Measurements from ENCODE around the gene TRIM40.
"Not testable (repeated sequence)": the region's sequence is repeated elsewhere in the genome, so short reads cannot be mapped to it uniquely, and the experiment has no call there.

Gene TRIM40

GRCh38 chr6:30163090-30163917 is 27.4 kb downstream of the TRIM40 start, which contains the start of gene TRIM15:
TRIM15 (plus strand) TSS chr6:30163546; CDS start chr6:30163685, 139 bp downstream.
- no peak for DNase-seq (ENCODE audit: low read depth)
- no peak for TF ChIP-seq CTCF (IDR thresholded peaks at IDR 0.05; ENCODE audit: control insufficient read depth, insufficient read depth, low read depth, low read length, missing control alignments)
- H3K4me3 ChIP-seq (ENCODE audit: control insufficient read depth, low read depth, low read length): no peak within 1 kb of the TSS

- TF ChIP-seq CTCF (IDR thresholded peaks at IDR 0.05; ENCODE audit: control insufficient read depth, insufficient read depth, low read depth, low read length, missing control alignments): no peak
- no peak overlapping the region for H3K4me3 ChIP-seq (ENCODE audit: control insufficient read depth, low read depth, low read length)
- no peak for DNase-seq (ENCODE audit: low read depth)
Measured at GRCh38 chr6:30163918-30164654, 28.1 kb downstream of the TRIM40 start.

- no peak for TF ChIP-seq CTCF (IDR thresholded peaks at IDR 0.05; ENCODE audit: control insufficient read depth, insufficient read depth, low read depth, low read length, missing control alignments)
- no peak overlapping the region for H3K4me3 ChIP-seq (ENCODE audit: control insufficient read depth, low read depth, low read length)
- no peak for DNase-seq (ENCODE audit: low read depth)
Measured at GRCh38 chr6:30164714-30165113, 28.8 kb downstream of the TRIM40 start.

- not testable (repeated sequence) for H3K4me3 ChIP-seq (ENCODE audit: control insufficient read depth, low read depth, low read length)
Measured at GRCh38 chr6:30165238-30165637, 29.3 kb downstream of the TRIM40 start.

GRCh38 chr6:30167101-30167500 is 31.2 kb downstream of the TRIM40 start:
- TF ChIP-seq CTCF (IDR thresholded peaks at IDR 0.05; ENCODE audit: control insufficient read depth, insufficient read depth, low read depth, low read length, missing control alignments): no peak
- no peak overlapping the region for H3K4me3 ChIP-seq (ENCODE audit: control insufficient read depth, low read depth, low read length)
- no peak for DNase-seq (ENCODE audit: low read depth)

More at GRCh38 chr6:30165238-30165637, 29.3 kb downstream of the TRIM40 start:
- DNase-seq (ENCODE audit: low read depth): not testable (repeated sequence)

GRCh38 chr6:30168741-30169140 is 32.8 kb downstream of the TRIM40 start:
- DNase-seq (ENCODE audit: low read depth): no peak
- no peak for TF ChIP-seq CTCF (IDR thresholded peaks at IDR 0.05; ENCODE audit: control insufficient read depth, insufficient read depth, low read depth, low read length, missing control alignments)

More at GRCh38 chr6:30168741-30169140, 32.8 kb downstream of the TRIM40 start:
- H3K4me3 ChIP-seq (ENCODE audit: control insufficient read depth, low read depth, low read length): no peak overlapping the region
